ENCODE results near the gene BAG1.

Gene BAG1

GRCh38 chr9:33277484-33277883 is 13.0 kb upstream of the BAG1 start:
- no peak for TF ChIP-seq CTCF (IDR thresholded peaks at IDR 0.05; ENCODE audit: insufficient read depth, missing control alignments)
- FAIRE-seq (no peak), DNase-seq (ENCODE audit: insufficient read length, low spot score) (no peak)

GRCh38 chr9:33273972-33274328 is 9.4 kb upstream of the BAG1 start:
- FAIRE-seq (no peak), DNase-seq (ENCODE audit: insufficient read length, low spot score) (no peak)
- no peak for TF ChIP-seq CTCF (IDR thresholded peaks at IDR 0.05; ENCODE audit: insufficient read depth, missing control alignments)

- no peak for TF ChIP-seq CTCF (IDR thresholded peaks at IDR 0.05; ENCODE audit: insufficient read depth, missing control alignments)
- FAIRE-seq = no peak
- DNase-seq (ENCODE audit: insufficient read length, low spot score) = no peak
These were observed 8.9 kb upstream of the BAG1 start for GRCh38 chr9:33273266-33273971.

GRCh38 chr9:33272061-33272460 is 7.6 kb upstream of the BAG1 start:
- no peak for TF ChIP-seq CTCF (IDR thresholded peaks at IDR 0.05; ENCODE audit: insufficient read depth, missing control alignments)
- no peak for DNase-seq (ENCODE audit: insufficient read length, low spot score)
- no peak for FAIRE-seq

GRCh38 chr9:33270146-33270545 is 5.6 kb upstream of the BAG1 start:
- TF ChIP-seq CTCF (IDR thresholded peaks at IDR 0.05; ENCODE audit: insufficient read depth, missing control alignments) = no peak
- FAIRE-seq (no peak), DNase-seq (ENCODE audit: insufficient read length, low spot score) (no peak)

GRCh38 chr9:33267151-33267767 is 2.8 kb upstream of the BAG1 start:
- FAIRE-seq = no peak
- no peak for TF ChIP-seq CTCF (IDR thresholded peaks at IDR 0.05; ENCODE audit: insufficient read depth, missing control alignments)

GRCh38 chr9:33265211-33265865 is 830 bp upstream of the BAG1 start:
- FAIRE-seq (no peak), DNase-seq (ENCODE audit: insufficient read length, low spot score) (no peak)
- TF ChIP-seq CTCF (IDR thresholded peaks at IDR 0.05; ENCODE audit: insufficient read depth, missing control alignments) = no peak

More at GRCh38 chr9:33267151-33267767, 2.8 kb upstream of the BAG1 start:
- DNase-seq (ENCODE audit: insufficient read length, low spot score) = no peak
